ENCODE data around the gene TAPT1. TPM values are rescaled to one million over a fixed set of nuclear protein-coding genes. Genes with fewer than 3 reads are reported as not detected.

TAPT1 gene
- polyA plus RNA-seq, 1 of the 3 experiments (the other 2 are of a cell fraction) = 6.2 TPM

- TF ChIP-seq REST (IDR thresholded peaks at IDR 0.05; ENCODE audit: low read depth, low read length) (no peak), FOSL2 (IDR thresholded peaks at IDR 0.05; ENCODE audit: borderline replicate concordance, low read depth) (peak; percentile 61; the same call in 1 of the 2 replicates), RCOR1 (IDR thresholded peaks at IDR 0.05; ENCODE audit: low read length) (no peak), IRF3 (IDR thresholded peaks at IDR 0.05; ENCODE audit: low read depth, low read length) (no peak), POLR2AphosphoS5 (IDR thresholded peaks at IDR 0.05; ENCODE audit: low read depth, low read length) (peak; percentile 44; the same call in 1 of the 2 replicates), EP300 (IDR thresholded peaks at IDR 0.05; ENCODE audit: borderline replicate concordance in 1 of 2, low read depth in 1 of 2, low read length in 1 of 2) (peak in 1 of 2 experiments; percentile 71; a peak in 2 of 4 replicates)
Measured at GRCh38 chr4:16140879-16141249, 85.4 kb downstream of the TAPT1 start (continued).

- no peaks in the 10 kb centered on the region for H3K9me2 ChIP-seq
- no peaks in the 10 kb centered on the region for H4K20me1 ChIP-seq (ENCODE audit: insufficient read depth)
- no peaks in the 10 kb centered on the region for H3K36me3 ChIP-seq (replicated peaks in 1 of 2; ENCODE audit: control insufficient read depth in 1 of 2, insufficient read depth in 2 of 2, low read length in 1 of 2)
- H3K4me3 ChIP-seq (ENCODE audit: low read depth in 2 of 2, low read length in 1 of 2) = no peak overlapping the region
- H3K4me2 ChIP-seq = no peak overlapping the region
- no peaks in the 10 kb centered on the region for H3F3A ChIP-seq (replicated peaks; ENCODE audit: insufficient read depth)
- no peaks in the 10 kb centered on the region for H3K27me3 ChIP-seq (ENCODE audit: insufficient read depth)
- H3K9ac ChIP-seq = no peak overlapping the region
- no peak overlapping the region for H2AFZ ChIP-seq (ENCODE audit: low read depth)
- H3K79me2 ChIP-seq (ENCODE audit: insufficient read depth) = no peaks in the 10 kb centered on the region
- H3K4me1 ChIP-seq (ENCODE audit: control insufficient read depth in 1 of 2, insufficient read depth in 2 of 2, low read depth in 1 of 2, low read length in 1 of 2) = peaks cover 0 to 4% of the 10 kb centered on the region in 2 experiments; a peak in 1 of 4 replicates
- CTCF ChIA-PET = interaction anchor here (0.6 to 0.7 kb wide), 2 partner anchors 11 kb away, joined by 3 read pairs; no protein-coding TSS in a partner anchor
- no peak for DNase-seq
- peak overlapping the region in 1 of 2 experiments; percentile 13; a peak in 1 of 4 replicates for H3K27ac ChIP-seq (ENCODE audit: low read depth in 2 of 2, low read length in 1 of 2)
- no peaks in the 10 kb centered on the region for H3K9me3 ChIP-seq
- POLR2A ChIA-PET = no interaction called here
- 67% methylated on average over 4 of the region's 4 CpGs for WGBS (ENCODE audit: low lambda C conversion rate)
- TF ChIP-seq NFIC (IDR thresholded peaks at IDR 0.05; ENCODE audit: borderline replicate concordance) (no peak), FOXM1 (IDR thresholded peaks at IDR 0.05; ENCODE audit: low read depth) (no peak), YY1 (IDR thresholded peaks at IDR 0.05; ENCODE audit: low read depth) (no peak), RCOR1 (IDR thresholded peaks at IDR 0.05; ENCODE audit: low read length) (no peak), CTCF (IDR thresholded peaks at IDR 0.05) (no peak), RFX5 (IDR thresholded peaks at IDR 0.05; ENCODE audit: low read length) (no peak), CHD2 (IDR thresholded peaks at IDR 0.05; ENCODE audit: low read length, partially characterized antibody) (no peak), SIN3A (IDR thresholded peaks at IDR 0.05; ENCODE audit: borderline replicate concordance, low read depth, low read length) (no peak), REST (IDR thresholded peaks at IDR 0.05; ENCODE audit: low read depth, low read length) (no peak), ZBTB33 (IDR thresholded peaks at IDR 0.05; ENCODE audit: borderline replicate concordance, low read depth) (no peak), MEF2A (IDR thresholded peaks at IDR 0.05; ENCODE audit: borderline replicate concordance, low read depth) (no peak), IRF3 (IDR thresholded peaks at IDR 0.05; ENCODE audit: low read depth, low read length) (no peak)
Measured at GRCh38 chr4:16140231-16140878, 85.9 kb downstream of the TAPT1 start.
